Loucy (cell line): ENCODE data around the gene IER5.
A peak's percentile ranks its signal among the peaks of the same experiment; 100 is the strongest.

Source experiments
- H2AFZ ChIP-seq: fragments of 200-600 bp; sonication (generic); 2 replicates; pipeline ENCODE4 v1.6.0; 2016; ENCODE audit warnings: antibody characterized with exemption, mild to moderate bottlenecking, low read length, moderate library complexity
- H3F3A ChIP-seq: fragments of 200-600 bp; 2 replicates; pipeline ENCODE4 v1.6.0; 2016; ENCODE audit warnings: antibody characterized with exemption, low read depth, mild to moderate bottlenecking
- H3K27me3 ChIP-seq: fragments of 200-600 bp; sonication (generic); 2 replicates; pipeline ENCODE4 v1.6.1; 2014; ENCODE audit warnings: low read length, mild to moderate bottlenecking; ENCODE audit not compliant: insufficient read depth, poor library complexity, severe bottlenecking
- H3K36me3 ChIP-seq: fragments of 200-600 bp; sonication (generic); 2 replicates; pipeline ENCODE4 v1.6.1; 2016; ENCODE audit warnings: low read length; ENCODE audit not compliant: insufficient read depth
- H3K4me1 ChIP-seq: fragments of 200-600 bp; sonication (generic); 2 replicates; pipeline ENCODE4 v1.5.1; 2014; ENCODE audit warnings: low read length, mild to moderate bottlenecking; ENCODE audit not compliant: insufficient read depth, poor library complexity, severe bottlenecking
- H3K4me2 ChIP-seq: fragments of 200-600 bp; sonication (generic); 2 replicates; pipeline ENCODE4 v1.6.0; 2014; ENCODE audit warnings: antibody characterized with exemption, low read length, low read depth, mild to moderate bottlenecking; ENCODE audit not compliant: poor library complexity, severe bottlenecking
- H3K4me3 ChIP-seq: fragments of 200-600 bp; sonication (generic); 2 replicates; pipeline ENCODE4 v1.5.1; 2014; ENCODE audit warnings: low read length, mild to moderate bottlenecking, mixed read lengths; ENCODE audit not compliant: poor library complexity, severe bottlenecking
- H3K79me2 ChIP-seq: fragments of 200-600 bp; sonication (generic); 2 replicates; pipeline ENCODE4 v1.6.1; 2014; ENCODE audit warnings: low read length; ENCODE audit not compliant: insufficient read depth
- H3K9ac ChIP-seq: fragments of 200-600 bp; sonication (generic); 2 replicates; pipeline ENCODE4 v1.6.0; 2014; ENCODE audit warnings: mild to moderate bottlenecking, low read depth, low read length, moderate library complexity; ENCODE audit not compliant: poor library complexity, severe bottlenecking
- H3K9me2 ChIP-seq: fragments of 200-600 bp; sonication (generic); replicated peaks from 2 replicates; pipeline ENCODE4 v1.6.1; 2016; ENCODE audit warnings: low read depth, low read length, mixed read lengths
- H3K9me3 ChIP-seq: fragments of 200-600 bp; sonication (generic); 2 replicates; pipeline ENCODE4 v1.6.1; 2014; ENCODE audit warnings: mild to moderate bottlenecking, antibody characterized with exemption, low read length, low read depth; ENCODE audit not compliant: insufficient read depth
- H4K20me1 ChIP-seq: fragments of 200-600 bp; sonication (generic); 2 replicates; pipeline ENCODE4 v1.6.0; 2014; ENCODE audit warnings: antibody characterized with exemption, low read length, mild to moderate bottlenecking; ENCODE audit not compliant: insufficient read depth, poor library complexity, severe bottlenecking
- CTCF ChIP-seq: fragments of 200-600 bp; sonication (generic); conservative IDR thresholded peaks from 2 replicates; pipeline ENCODE4 v1.5.1; 2014; ENCODE audit warnings: mild to moderate bottlenecking, antibody characterized with exemption, low read length
- EZH2phosphoT487 ChIP-seq: fragments of 200-600 bp; IDR thresholded peaks from 2 replicates; pipeline ENCODE4 v1.6.1; 2018; ENCODE audit warnings: antibody characterized with exemption, mild to moderate bottlenecking, moderate library complexity, borderline replicate concordance

IER5 gene

GRCh38 chr1:181104042-181104789 is 15.7 kb downstream of the IER5 start:
- Histone ChIP-seq H3K4me2 (peak overlapping the region; percentile 95), H3K27me3 (no peaks in the 10 kb centered on the region), H3K9me2 (no peaks in the 10 kb centered on the region), H3K79me2 (no peaks in the 10 kb centered on the region), H4K20me1 (no peaks in the 10 kb centered on the region), H3K9ac (peak overlapping the region; percentile 93), H3K9me3 (no peaks in the 10 kb centered on the region), H2AFZ (peak overlapping the region; percentile 89), H3K4me3 (peak overlapping the region; percentile 89), H3K36me3 (no peaks in the 10 kb centered on the region), H3K4me1 (peaks cover 61% of the 10 kb centered on the region), H3F3A (no peaks in the 10 kb centered on the region)
- TF ChIP-seq CTCF, result no peak; the same call in 1 of the 2 replicates
- TF ChIP-seq EZH2phosphoT487, result no peak

GRCh38 chr1:181104790-181105133 is 16.3 kb downstream of the IER5 start:
- H3K4me2 ChIP-seq, result peak overlapping the region; percentile 95
- H3K4me1 ChIP-seq, result peaks cover 56% of the 10 kb centered on the region
- no peaks in the 10 kb centered on the region for H3K9me2 ChIP-seq
- peak overlapping the region; percentile 93 for H3K9ac ChIP-seq
- no peaks in the 10 kb centered on the region for H3F3A ChIP-seq
- no peaks in the 10 kb centered on the region for H3K27me3 ChIP-seq
- H4K20me1 ChIP-seq, result no peaks in the 10 kb centered on the region
- TF ChIP-seq CTCF, result peak; percentile 41; the same call in 1 of the 2 replicates
- no peak for TF ChIP-seq EZH2phosphoT487
- H3K9me3 ChIP-seq, result no peaks in the 10 kb centered on the region
- H3K36me3 ChIP-seq, result no peaks in the 10 kb centered on the region
- peak overlapping the region; percentile 89 for H2AFZ ChIP-seq
- no peaks in the 10 kb centered on the region for H3K79me2 ChIP-seq
- peak overlapping the region; percentile 89 for H3K4me3 ChIP-seq

- TF ChIP-seq EZH2phosphoT487 (no peak), CTCF (no peak)
- Histone ChIP-seq H3K4me1 (peaks cover 50% of the 10 kb centered on the region), H2AFZ (peak overlapping the region; percentile 89), H3K4me2 (peak overlapping the region; percentile 95), H3K36me3 (no peaks in the 10 kb centered on the region), H4K20me1 (no peaks in the 10 kb centered on the region), H3K79me2 (no peaks in the 10 kb centered on the region), H3K27me3 (no peaks in the 10 kb centered on the region), H3F3A (no peaks in the 10 kb centered on the region), H3K4me3 (peak overlapping the region; percentile 89), H3K9me3 (no peaks in the 10 kb centered on the region), H3K9ac (peak overlapping the region; percentile 93), H3K9me2 (no peaks in the 10 kb centered on the region)
Observed at GRCh38 chr1:181105134-181106021, 16.9 kb downstream of the IER5 start.
